Measurements from ENCODE around the gene HERPUD1.

- TF ChIP-seq CTCF (IDR thresholded peaks at IDR 0.05) = no peak
- no peak for TF ChIP-seq POLR2A (IDR thresholded peaks at IDR 0.05)
These were observed 52.7 kb downstream of the HERPUD1 start for GRCh38 chr16:56984639-56985038.

Data from uterus (tissue), 2 donors.